ENCODE measurements around the gene CCNYL1.

- TF ChIP-seq CTCF (IDR thresholded peaks at IDR 0.05), result no peak
- TF ChIP-seq RAD21 (IDR thresholded peaks at IDR 0.05; ENCODE audit: low read length), result no peak
- TF ChIP-seq GATA2 (CRISPR knock-in tag; IDR thresholded peaks at IDR 0.05), result no peak
These were observed 68.1 kb downstream of the CCNYL1 start for GRCh38 chr2:207779523-207779922.

Measured in SK-N-SH (cell line).